A549 (cell line): ENCODE measurements around the gene ALDH3A2. TPM values are rescaled to one million over a fixed set of nuclear protein-coding genes. Genes with fewer than 3 reads are reported as not detected.

Experiments
- ATAC-seq, 2 experiments: fragments of 200-7000 bp in 1 of 2; fragments of >200 bp in 1 of 2; cut with Nextera tagmentation in 1 of 2; cut with Tn5 transposase in 1 of 2; 3 replicates each; pipeline versions ENCODE4 v1.8.0 to v1.9.1; 2018 to 2020; ENCODE audit warnings: mild to moderate bottlenecking in 1 of 2, moderate library complexity in 1 of 2
- CTCF ChIA-PET: fragments of 300-600 bp; sonication (Branson Sonifier 250); formaldehyde crosslinking; extraction: SDS; loops from one replicate; lab custom pipeline; 2021; ENCODE audit warnings: antibody characterized with exemption, inconsistent platforms; lab: Yijun Ruan, JAX
- POLR2A ChIA-PET: fragments of 350-600 bp; formaldehyde crosslinking; extraction: SDS; loops from one replicate; lab custom pipeline; 2021; ENCODE audit warnings: antibody characterized with exemption, inconsistent platforms; lab: Yijun Ruan, JAX
- DNase-seq, 2 experiments: peaks; one replicate each; pipeline versions ENCODE4 v3.0.0 to v3.0.0-alpha.2; 2011 to 2016; ENCODE audit warnings: low read depth in 1 of 2, low spot score in 1 of 2
- FAIRE-seq: peaks from 2 replicates; lab custom pipeline; 2011; peaks lifted over from hg19 to GRCh38; lab: Jason Lieb, UNC
- H3K27ac ChIP-seq, 2 experiments: fragments of >200 bp; sonication (Bioruptor Twin); formaldehyde crosslinking; 3 replicates each; pipeline ENCODE4 v1.5.1; 2016 to 2017
- H3K4me1 ChIP-seq: fragments of >200 bp; sonication (Bioruptor Twin); formaldehyde crosslinking; 3 replicates; pipeline ENCODE4 v1.6.1; 2016
- H3K4me2 ChIP-seq: fragments of >200 bp; sonication (Bioruptor Twin); formaldehyde crosslinking; 3 replicates; pipeline ENCODE4 v1.6.1; 2016
- H3K4me3 ChIP-seq: fragments of >200 bp; sonication (Bioruptor Twin); formaldehyde crosslinking; 3 replicates; pipeline ENCODE4 v1.5.1; 2016
- H3K9me3 ChIP-seq: fragments of >200 bp; sonication (Bioruptor Twin); formaldehyde crosslinking; 3 replicates; pipeline ENCODE4 v1.6.1; 2016
- CEBPB ChIP-seq, 2 experiments: fragments of >200 bp in 1 of 2; sonication (Bioruptor Twin) in 1 of 2; formaldehyde crosslinking in 1 of 2; IDR thresholded peaks; 2 replicates each; pipeline ENCODE4 v1.6.1; 2012 to 2016
- EHF ChIP-seq: fragments of 250-450 bp; sonication (Bioruptor Pico); IDR thresholded peaks from 2 replicates; pipeline ENCODE4 v1.5.0; 2020; ENCODE audit warnings: mild to moderate bottlenecking
- EHMT2 ChIP-seq: fragments of 200-600 bp; sonication (generic); IDR thresholded peaks from 2 replicates; pipeline ENCODE4 v1.6.1; 2016; ENCODE audit warnings: antibody characterized with exemption, low read depth, mild to moderate bottlenecking, moderate library complexity
- FOSB ChIP-seq: fragments of 250-450 bp; sonication (Bioruptor Pico); IDR thresholded peaks from 2 replicates; pipeline ENCODE4 v1.5.0; 2020; ENCODE audit warnings: mild to moderate bottlenecking, moderate library complexity
- FOXS1 ChIP-seq: fragments of 250-450 bp; sonication (Bioruptor Pico); IDR thresholded peaks from 2 replicates; pipeline ENCODE4 v1.5.0; 2020; ENCODE audit warnings: mild to moderate bottlenecking, moderate library complexity
- KDM1A ChIP-seq: fragments of 200-600 bp; sonication (generic); IDR thresholded peaks from 2 replicates; pipeline ENCODE4 v1.6.1; 2016; ENCODE audit warnings: low read depth, mild to moderate bottlenecking
- MAFK ChIP-seq: fragments of 450-650 bp; IDR thresholded peaks from 2 replicates; pipeline ENCODE4 v1.6.1; 2014; ENCODE audit not compliant: partially characterized antibody
- NFE2L2 ChIP-seq: fragments of 150-350 bp; conservative IDR thresholded peaks from 2 replicates; pipeline ENCODE4 v1.6.1; 2014; ENCODE audit warnings: low read length
- NPAS2 ChIP-seq: fragments of 250-450 bp; sonication (Bioruptor Pico); IDR thresholded peaks from 2 replicates; pipeline ENCODE4 v1.8.0; 2022; ENCODE audit warnings: mild to moderate bottlenecking, moderate library complexity, borderline replicate concordance
- NR3C1 ChIP-seq: fragments of >200 bp; sonication (Bioruptor Twin); formaldehyde crosslinking; IDR thresholded peaks from 3 replicates; pipeline ENCODE4 v1.6.1; 2017
- RFX5 ChIP-seq: fragments of 450-650 bp; IDR thresholded peaks from 2 replicates; pipeline ENCODE4 v1.7.1; 2014; ENCODE audit warnings: antibody characterized with exemption, mild to moderate bottlenecking, moderate library complexity
- ZC3H11A ChIP-seq: fragments of 450-650 bp; IDR thresholded peaks from 2 replicates; pipeline ENCODE4 v1.6.1; 2014; ENCODE audit warnings: antibody characterized with exemption, mild to moderate bottlenecking
- ZSCAN20 ChIP-seq: fragments of 250-450 bp; sonication (Bioruptor Pico); IDR thresholded peaks from 2 replicates; pipeline ENCODE4 v1.8.0; 2022; ENCODE audit warnings: mild to moderate bottlenecking, moderate library complexity
- WGBS: methylation state at CpG from one replicate; pipeline ENCODE4 v1.1.6; 2017; ENCODE audit errors: missing lambda C conversion rate; 5-methylcytosine and 5-hydroxymethylcytosine counted together
- polyA plus RNA-seq, 4 experiments: library from polyadenylated mRNA; depleted of rRNA in 3 of 4; stranded (reverse); fragments of >200 nt; fragmentation: RNase III in 1 of 4; extraction: RNeasy Plus Mini Kit Qiagen cat#74134 plus additional on column Dnase treatment in 1 of 4; gene quantifications; 2 replicates in 3 of 4; 3 replicates in 1 of 4; pipeline ENCODE4 v1.2.3, GENCODE V29; 2011 to 2017
- TF ChIP-seq, protein P1 (sequence below): fragments of >200 bp; sonication (Bioruptor Twin); formaldehyde crosslinking; IDR thresholded peaks from 3 replicates; pipeline ENCODE4 v1.6.1; 2016
- TF ChIP-seq, protein P2 (sequence below): IDR thresholded peaks from 2 replicates; pipeline ENCODE4 v1.6.1; 2012; ENCODE audit warnings: low read depth, borderline replicate concordance
- TF ChIP-seq, protein P3 (sequence below): fragments of 250-450 bp; sonication (Bioruptor Pico); IDR thresholded peaks from 2 replicates; pipeline ENCODE4 v1.5.0; 2021; ENCODE audit warnings: mild to moderate bottlenecking, moderate library complexity, borderline replicate concordance
- TF ChIP-seq, protein P4 (sequence below): IDR thresholded peaks from 2 replicates; pipeline ENCODE4 v1.6.1; 2012
- TF ChIP-seq, protein P5 (sequence below): fragments of 450-650 bp; IDR thresholded peaks from 2 replicates; pipeline ENCODE4 v1.6.1; 2014; ENCODE audit warnings: antibody characterized with exemption
- TF ChIP-seq, protein P6 (sequence below): fragments of 250-450 bp; sonication (Bioruptor Pico); IDR thresholded peaks from 2 replicates; pipeline ENCODE4 v1.5.0; 2020; ENCODE audit warnings: low read depth, mild to moderate bottlenecking, moderate library complexity

Gene ALDH3A2
- polyA plus RNA-seq, 2 of the 4 experiments (the other 2 are of a cell fraction) = 140 to 195 TPM

DNA sequence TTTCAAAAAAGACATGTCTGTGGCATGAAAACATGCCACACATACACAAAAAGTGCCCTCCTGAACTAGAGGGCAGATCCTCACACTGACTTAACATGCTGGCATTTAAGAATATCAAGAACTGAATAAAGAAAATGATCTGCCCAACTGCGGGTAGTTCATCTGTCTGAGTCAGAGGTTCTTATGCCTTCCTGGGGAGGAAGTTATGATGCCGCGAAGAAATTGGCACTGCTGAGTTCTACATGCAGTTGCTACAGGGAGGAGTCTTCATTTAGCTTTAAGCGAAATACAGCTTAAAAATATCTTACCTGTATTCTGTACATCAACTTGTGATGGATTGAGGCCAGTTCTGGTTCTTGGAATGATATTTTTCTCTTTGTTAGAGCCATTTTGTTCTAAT lies 6.3 kb downstream of the ALDH3A2 start (continued):
- TF ChIP-seq, protein P1, sequence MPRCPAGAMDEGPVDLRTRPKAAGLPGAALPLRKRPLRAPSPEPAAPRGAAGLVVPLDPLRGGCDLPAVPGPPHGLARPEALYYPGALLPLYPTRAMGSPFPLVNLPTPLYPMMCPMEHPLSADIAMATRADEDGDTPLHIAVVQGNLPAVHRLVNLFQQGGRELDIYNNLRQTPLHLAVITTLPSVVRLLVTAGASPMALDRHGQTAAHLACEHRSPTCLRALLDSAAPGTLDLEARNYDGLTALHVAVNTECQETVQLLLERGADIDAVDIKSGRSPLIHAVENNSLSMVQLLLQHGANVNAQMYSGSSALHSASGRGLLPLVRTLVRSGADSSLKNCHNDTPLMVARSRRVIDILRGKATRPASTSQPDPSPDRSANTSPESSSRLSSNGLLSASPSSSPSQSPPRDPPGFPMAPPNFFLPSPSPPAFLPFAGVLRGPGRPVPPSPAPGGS = no peak
- TF ChIP-seq NPAS2 (CRISPR knock-in tag) = no peak

DNA sequence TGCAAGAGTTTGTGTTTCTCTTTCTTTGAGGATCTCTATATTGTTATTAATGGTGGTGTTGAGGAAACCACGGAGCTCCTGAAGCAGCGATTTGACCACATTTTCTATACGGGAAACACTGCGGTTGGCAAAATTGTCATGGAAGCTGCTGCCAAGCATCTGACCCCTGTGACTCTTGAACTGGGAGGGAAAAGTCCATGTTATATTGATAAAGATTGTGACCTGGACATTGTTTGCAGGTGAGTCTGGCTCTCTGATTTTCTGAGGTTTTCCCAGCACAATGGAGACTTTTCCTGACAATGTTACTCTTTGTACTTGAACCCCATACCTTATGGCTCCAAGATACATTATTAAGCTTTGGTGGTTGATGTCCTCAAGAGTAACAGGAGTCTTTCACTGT lies 7.8 kb downstream of the ALDH3A2 start:
- no peak overlapping the region for H3K4me3 ChIP-seq
- FAIRE-seq (no peak), ATAC-seq (no peak), DNase-seq (no peak)
- 94% methylated on average over 4 of the region's 4 CpGs for WGBS
- H3K27ac ChIP-seq = no peak overlapping the region
- no peaks in the 10 kb centered on the region for H3K9me3 ChIP-seq
- H3K4me1 ChIP-seq = peaks cover 46% of the 10 kb centered on the region
- no peak for TF ChIP-seq FOXS1
- TF ChIP-seq, protein P2, sequence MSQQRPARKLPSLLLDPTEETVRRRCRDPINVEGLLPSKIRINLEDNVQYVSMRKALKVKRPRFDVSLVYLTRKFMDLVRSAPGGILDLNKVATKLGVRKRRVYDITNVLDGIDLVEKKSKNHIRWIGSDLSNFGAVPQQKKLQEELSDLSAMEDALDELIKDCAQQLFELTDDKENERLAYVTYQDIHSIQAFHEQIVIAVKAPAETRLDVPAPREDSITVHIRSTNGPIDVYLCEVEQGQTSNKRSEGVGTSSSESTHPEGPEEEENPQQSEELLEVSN = no peak
- TF ChIP-seq NFE2L2 = no peak
- TF ChIP-seq EHMT2 = no peak
- TF ChIP-seq ZC3H11A = no peak
- TF ChIP-seq FOSB (CRISPR knock-in tag) = no peak
- TF ChIP-seq, protein P3, sequence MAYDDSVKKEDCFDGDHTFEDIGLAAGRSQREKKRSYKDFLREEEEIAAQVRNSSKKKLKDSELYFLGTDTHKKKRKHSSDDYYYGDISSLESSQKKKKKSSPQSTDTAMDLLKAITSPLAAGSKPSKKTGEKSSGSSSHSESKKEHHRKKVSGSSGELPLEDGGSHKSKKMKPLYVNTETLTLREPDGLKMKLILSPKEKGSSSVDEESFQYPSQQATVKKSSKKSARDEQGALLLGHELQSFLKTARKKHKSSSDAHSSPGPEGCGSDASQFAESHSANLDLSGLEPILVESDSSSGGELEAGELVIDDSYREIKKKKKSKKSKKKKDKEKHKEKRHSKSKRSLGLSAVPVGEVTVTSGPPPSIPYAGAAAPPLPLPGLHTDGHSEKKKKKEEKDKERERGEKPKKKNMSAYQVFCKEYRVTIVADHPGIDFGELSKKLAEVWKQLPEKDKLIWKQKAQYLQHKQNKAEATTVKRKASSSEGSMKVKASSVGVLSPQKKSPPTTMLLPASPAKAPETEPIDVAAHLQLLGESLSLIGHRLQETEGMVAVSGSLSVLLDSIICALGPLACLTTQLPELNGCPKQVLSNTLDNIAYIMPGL (CRISPR knock-in tag) = no peak
- TF ChIP-seq, protein P4, sequence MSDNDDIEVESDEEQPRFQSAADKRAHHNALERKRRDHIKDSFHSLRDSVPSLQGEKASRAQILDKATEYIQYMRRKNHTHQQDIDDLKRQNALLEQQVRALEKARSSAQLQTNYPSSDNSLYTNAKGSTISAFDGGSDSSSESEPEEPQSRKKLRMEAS = no peak
- no peak for TF ChIP-seq CEBPB (IDR thresholded peaks at IDR 0.05)
- TF ChIP-seq ZSCAN20 (CRISPR knock-in tag) = no peak
- TF ChIP-seq, protein P5, sequence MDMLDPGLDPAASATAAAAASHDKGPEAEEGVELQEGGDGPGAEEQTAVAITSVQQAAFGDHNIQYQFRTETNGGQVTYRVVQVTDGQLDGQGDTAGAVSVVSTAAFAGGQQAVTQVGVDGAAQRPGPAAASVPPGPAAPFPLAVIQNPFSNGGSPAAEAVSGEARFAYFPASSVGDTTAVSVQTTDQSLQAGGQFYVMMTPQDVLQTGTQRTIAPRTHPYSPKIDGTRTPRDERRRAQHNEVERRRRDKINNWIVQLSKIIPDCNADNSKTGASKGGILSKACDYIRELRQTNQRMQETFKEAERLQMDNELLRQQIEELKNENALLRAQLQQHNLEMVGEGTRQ = no peak
- no peak for TF ChIP-seq EHF (CRISPR knock-in tag)
- TF ChIP-seq, protein P6, sequence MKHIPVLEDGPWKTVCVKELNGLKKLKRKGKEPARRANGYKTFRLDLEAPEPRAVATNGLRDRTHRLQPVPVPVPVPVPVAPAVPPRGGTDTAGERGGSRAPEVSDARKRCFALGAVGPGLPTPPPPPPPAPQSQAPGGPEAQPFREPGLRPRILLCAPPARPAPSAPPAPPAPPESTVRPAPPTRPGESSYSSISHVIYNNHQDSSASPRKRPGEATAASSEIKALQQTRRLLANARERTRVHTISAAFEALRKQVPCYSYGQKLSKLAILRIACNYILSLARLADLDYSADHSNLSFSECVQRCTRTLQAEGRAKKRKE (CRISPR knock-in tag) = no peak
- no peak for TF ChIP-seq KDM1A
- no peak for TF ChIP-seq RFX5
- no peak for TF ChIP-seq NR3C1
- no peak for TF ChIP-seq MAFK
- CTCF ChIA-PET = interaction anchor here (0.9 to 2.9 kb wide), 6 partner anchors 10 to 143 kb away, joined by 3 to 13 read pairs (median 8); no protein-coding TSS in a partner anchor
- no peak overlapping the region for H3K4me2 ChIP-seq
- POLR2A ChIA-PET = interaction anchor here (1.1 kb wide), 1 partner anchor 7 kb away, joined by 3 read pairs; the partner anchor contains the start of gene ALDH3A2
